K562 (cell line): ENCODE measurements around the gene HAP1. TPM values are rescaled to one million over a fixed set of nuclear protein-coding genes. Genes with fewer than 3 reads are reported as not detected.
A peak's percentile ranks its signal among the peaks of the same experiment; 100 is the strongest.

ENCODE experiments used
- ATAC-seq: fragments of 200-7000 bp; cut with Tn5 transposase; 3 replicates; pipeline ENCODE4 v1.9.1; 2020; ENCODE audit warnings: moderate library complexity
- BruUV-seq: library from RNA; stranded (reverse); fragments of 400-500 nt; replicated peaks from 2 replicates; lab custom pipeline; 2021; lab: Mats Ljungman, UMichigan
- CTCF ChIA-PET: fragments of 300-600 bp; formaldehyde crosslinking; extraction: SDS; loops from one replicate; lab custom pipeline; 2021; ENCODE audit warnings: low intra/inter-chr PET ratio; lab: Yijun Ruan, JAX
- POLR2A ChIA-PET: fragments of 300-600, 350-650 bp; sonication (Branson Sonifier 250); formaldehyde crosslinking; extraction: SDS; loops from one replicate; lab custom pipeline; 2021; ENCODE audit warnings: antibody characterized with exemption, inconsistent platforms; lab: Yijun Ruan, JAX
- DNase-seq, 4 experiments: peaks; one replicate each; pipeline versions ENCODE4 v3.0.0 to v3.0.0-alpha.2; 2011 to 2018; ENCODE audit warnings: low spot score in 3 of 4, mixed read lengths in 3 of 4; ENCODE audit errors: extremely low read depth in 1 of 4
- FAIRE-seq: peaks from 2 replicates; lab custom pipeline; 2011; peaks lifted over from hg19 to GRCh38; lab: Jason Lieb, UNC
- H2AFZ ChIP-seq: 2 replicates; pipeline ENCODE4 v1.6.0; 2011; ENCODE audit warnings: low read depth, low read length, control low read depth, inconsistent platforms
- H3K27ac ChIP-seq: fragments of 200-600 bp; 3 replicates; pipeline ENCODE4 v1.8.0; 2011; ENCODE audit warnings: low read depth, mild to moderate bottlenecking, control low read depth, inconsistent platforms, low read length, moderate library complexity, mixed read lengths; ENCODE audit errors: extremely low read depth
- H3K27me3 ChIP-seq, 2 experiments: fragments of 300-600 bp in 1 of 2; 2 replicates in 1 of 2; 3 replicates in 1 of 2; pipeline versions ENCODE4 v1.6.0 to v1.8.0; 2011; ENCODE audit warnings: inconsistent platforms in 2 of 2, low read length in 2 of 2, mild to moderate bottlenecking in 1 of 2, mixed read lengths in 1 of 2, moderate library complexity in 1 of 2; ENCODE audit not compliant: control insufficient read depth in 2 of 2, insufficient read depth in 2 of 2
- H3K36me3 ChIP-seq: fragments of 300-600 bp; 3 replicates; pipeline ENCODE4 v1.8.0; 2011; ENCODE audit warnings: mild to moderate bottlenecking, low read length, inconsistent platforms; ENCODE audit not compliant: control insufficient read depth, insufficient read depth
- H3K4me1 ChIP-seq, 2 experiments: fragments of 200-600 bp in 1 of 2; replicated peaks in 1 of 2; 2 replicates in 1 of 2; 3 replicates in 1 of 2; pipeline versions ENCODE4 v1.5.1 to v1.8.0; 2011; ENCODE audit warnings: inconsistent platforms in 2 of 2, low read length in 2 of 2, mild to moderate bottlenecking in 1 of 2, mixed read lengths in 1 of 2, moderate library complexity in 1 of 2; ENCODE audit not compliant: control insufficient read depth in 2 of 2, insufficient read depth in 2 of 2
- H3K4me2 ChIP-seq: 2 replicates; pipeline ENCODE4 v1.6.1; 2011; ENCODE audit warnings: low read length, control low read depth, inconsistent platforms, mixed read lengths; ENCODE audit not compliant: insufficient read depth
- H3K4me3 ChIP-seq: fragments of 200-600 bp; sonication (generic), shearing (Covaris generic); 2 replicates; pipeline ENCODE4 v1.5.1; 2016; ENCODE audit warnings: control low read depth, inconsistent platforms
- H3K79me2 ChIP-seq: fragments of 200-600 bp; 3 replicates; pipeline ENCODE4 v1.8.0; 2011; ENCODE audit warnings: low read length, inconsistent platforms; ENCODE audit not compliant: control insufficient read depth, insufficient read depth
- H3K9ac ChIP-seq, 2 experiments: 2 replicates each; pipeline versions ENCODE4 v1.6.0 to v1.6.1; 2011; ENCODE audit warnings: low read depth in 2 of 2, low read length in 2 of 2, control low read depth in 1 of 2, inconsistent platforms in 1 of 2, mild to moderate bottlenecking in 1 of 2, mixed read lengths in 1 of 2; ENCODE audit not compliant: insufficient read depth in 1 of 2
- H3K9me1 ChIP-seq: one replicate; pipeline ENCODE4 v1.6.0; 2011; ENCODE audit warnings: inconsistent platforms, mild to moderate bottlenecking, low read length, moderate library complexity; ENCODE audit not compliant: control insufficient read depth, insufficient read depth
- H3K9me3 ChIP-seq: replicated peaks from 2 replicates; pipeline ENCODE4 v1.5.1; 2011; ENCODE audit warnings: low read depth, low read length, inconsistent platforms; ENCODE audit not compliant: control insufficient read depth, insufficient read depth
- H4K20me1 ChIP-seq: replicated peaks from 2 replicates; pipeline ENCODE4 v1.6.1; 2011; ENCODE audit warnings: low read length, inconsistent platforms, mixed read lengths; ENCODE audit not compliant: control insufficient read depth, insufficient read depth
- CREB3 ChIP-seq: fragments of 450-650 bp; conservative IDR thresholded peaks from 2 replicates; pipeline ENCODE4 v1.6.1; 2016; ENCODE audit warnings: missing genetic modification characterization, low read depth, mild to moderate bottlenecking, missing compliant biosample characterization, moderate library complexity
- ESRRA ChIP-seq: fragments of 450-650 bp; IDR thresholded peaks from 2 replicates; pipeline ENCODE4 v1.6.1; 2014; ENCODE audit warnings: low read depth, mild to moderate bottlenecking, moderate library complexity, borderline replicate concordance
- SMARCB1 ChIP-seq: IDR thresholded peaks from 2 replicates; pipeline ENCODE4 v1.6.1; 2011; ENCODE audit warnings: improper control_type of control experiment, low read depth; ENCODE audit not compliant: insufficient read length
- ZNF121 ChIP-seq: sonication (generic); formaldehyde crosslinking; conservative IDR thresholded peaks from 2 replicates; pipeline ENCODE4 v1.8.0; 2022; ENCODE audit warnings: missing genetic modification reagents
- WGBS: fragments of 100-300 bp; shearing (Covaris generic); methylation state at CpG from one replicate; pipeline ENCODE4 v1.1.6; 2016; ENCODE audit warnings: low coverage, mixed read lengths; ENCODE audit not compliant: insufficient coverage; ENCODE audit errors: missing lambda C conversion rate; 5-methylcytosine and 5-hydroxymethylcytosine counted together
- in situ Hi-C: fragments of 300-500 bp; cut with MboI; formaldehyde crosslinking; loops from 4 replicates; pipeline ENCODE4 v1.15.0; 2018; ENCODE audit warnings: inconsistent platforms, mixed read lengths
- intact Hi-C: fragments of 100-400 bp; cut with micrococcal nuclease; formaldehyde crosslinking; loops from 2 replicates; pipeline ENCODE4 v1.14.2; 2022
- polyA plus RNA-seq, 8 experiments: library from polyadenylated mRNA; depleted of rRNA in 4 of 8; stranded (reverse) in 5 of 8; unstranded in 3 of 8; fragments of >200 nt; fragmentation: Nextera tagmentation in 2 of 8; fragmentation: Illumina TruSeq in 1 of 8; extraction: Ambion mirVana in 2 of 8; extraction: Trizol in 1 of 8; gene quantifications; 2 replicates each; pipeline versions ENCODE4 v1.2.1 to v1.2.3, GENCODE V29; 2011 to 2014; ENCODE audit warnings: inconsistent platforms in 1 of 8, missing spikeins in 1 of 8
- total RNA-seq, 7 experiments: library from RNA; depleted of rRNA in 6 of 7; stranded (reverse); fragments of >200 nt in 6 of 7; fragmentation: Illumina TruSeq in 2 of 7; extraction: Trizol in 2 of 7; gene quantifications; 2 replicates each; pipeline versions ENCODE4 v1.2.1 to v1.2.3, GENCODE V29; 2011 to 2021; ENCODE audit warnings: low replicate concordance in 1 of 7

The HAP1 gene
- total and polyA plus RNA-seq, 9 of the 15 experiments (the other 6 are each of a cell fraction or from before 2014, with no cell fraction given) = under 0.01 to 0.09 (median 0.04) TPM; not detected in 6

GRCh38 chr17:41779954-41780353 is 45.5 kb upstream of the HAP1 start:
- Histone ChIP-seq H3K4me1 (peaks cover 27 to 39% of the 10 kb centered on the region in 2 experiments), H3K4me2 (no peak overlapping the region)
- no peak for FAIRE-seq
- POLR2A ChIA-PET = interaction anchor here (0.6 to 1.4 kb wide), 4 partner anchors 9 to 16 kb away, joined by 3 to 4 read pairs (median 3); no protein-coding TSS in a partner anchor
- TF ChIP-seq ESRRA (no peak), ZNF121 (0 out of 2 replicates have a peak, but pooled peaks have one; percentile 6), CREB3 (no peak), SMARCB1 (no peak)
- TF ChIP-seq, all 486 proteins: peak for 1
- Histone ChIP-seq H3K79me2 (peaks cover 81% of the 10 kb centered on the region), H3K27me3 (no peaks in the 10 kb centered on the region), H3K27ac (no peak overlapping the region; the same call in 2 of the 3 replicates), H3K9me3 (no peaks in the 10 kb centered on the region), H3K4me3 (no peak overlapping the region), H2AFZ (no peak overlapping the region), H3K9ac (no peak overlapping the region), H4K20me1 (peaks cover 9% of the 10 kb centered on the region), H3K36me3 (peaks cover 41% of the 10 kb centered on the region; the same call in 1 of the 3 replicates), H3K9me1 (peaks cover 7% of the 10 kb centered on the region)
- CTCF ChIA-PET = no interaction called here
- intact Hi-C loops = no loop called here
- BruUV-seq = no TSS peak
- DNase-seq = no peak
- in situ Hi-C loops = no loop called here
- 67% methylated on average over 1 of the region's 1 CpG for WGBS
- no peak for ATAC-seq
